GM12892 (cell line): ENCODE results near the gene MMS19.

Experiments used
- POLR2A ChIP-seq: IDR thresholded peaks from 2 replicates; pipeline ENCODE4 v1.6.1; 2011; ENCODE audit warnings: low read depth, low read length, control low read depth
- POLR2AphosphoS5 ChIP-seq: IDR thresholded peaks from 2 replicates; pipeline ENCODE4 v1.6.1; 2011; ENCODE audit warnings: low read depth, low read length, control low read depth
- TAF1 ChIP-seq: IDR thresholded peaks from 2 replicates; pipeline ENCODE4 v1.6.1; 2011; ENCODE audit warnings: low read depth, mild to moderate bottlenecking, control low read depth, low read length, borderline replicate concordance

DNA sequence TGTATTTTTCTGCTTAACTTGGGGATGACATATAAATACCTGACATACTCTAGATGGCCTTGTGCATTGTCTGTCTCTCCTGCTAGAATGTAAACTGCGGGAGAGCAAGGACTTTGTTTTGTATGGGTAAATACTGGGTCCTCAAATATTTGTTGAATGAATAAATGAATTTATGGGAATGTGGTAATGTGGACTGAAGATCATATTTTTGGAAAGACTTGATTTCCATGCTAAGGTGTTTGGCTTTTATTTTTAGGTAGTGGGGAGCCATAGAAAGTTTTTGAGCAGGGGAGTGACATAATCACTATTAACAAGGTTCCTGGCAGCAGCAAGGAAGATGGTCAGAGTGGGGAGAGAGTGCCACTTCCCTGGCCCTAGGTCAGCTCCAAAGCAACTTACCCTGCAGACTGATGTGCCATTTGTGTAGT lies 27.5 kb upstream of the MMS19 start:
- TF ChIP-seq POLR2A (no peak), POLR2AphosphoS5 (no peak), TAF1 (no peak)
